ENCODE measurements around the gene CSMD2. TPM values are rescaled to one million over a fixed set of nuclear protein-coding genes. Genes with fewer than 3 reads are reported as not detected.

CSMD2 gene
- polyA plus RNA-seq, 12 donors, result 0.51 to 3.3 (median 0.85) TPM; not detected in 2

DNA sequence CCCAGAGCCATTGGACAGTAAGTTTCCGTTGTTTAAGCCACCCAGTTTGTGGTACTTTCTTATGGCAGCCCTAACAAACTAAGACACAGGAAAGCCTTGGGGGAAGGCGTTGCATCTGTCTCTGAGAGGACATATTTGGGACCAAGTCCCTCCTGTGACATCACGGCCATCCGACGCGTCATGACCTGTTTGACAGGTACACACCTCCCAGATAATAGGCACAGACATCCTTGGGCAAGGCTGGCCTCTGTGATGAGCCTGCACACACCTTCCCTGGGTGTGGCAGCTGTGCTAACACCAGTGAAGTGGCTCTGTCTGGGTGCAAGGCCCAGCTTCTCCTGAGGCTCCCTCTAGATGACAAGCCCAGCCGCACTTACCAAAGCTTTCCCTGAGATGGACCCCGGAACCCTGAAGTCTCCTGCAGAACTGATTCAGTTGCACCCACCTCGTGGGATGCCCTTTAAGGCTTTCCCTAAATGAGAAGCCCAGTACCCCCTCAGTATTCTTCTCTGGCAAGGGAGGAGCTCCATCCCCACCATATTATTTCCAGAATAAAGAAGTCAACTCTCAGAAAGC is 556.1 kb downstream of the CSMD2 start:
- no peak for DNase-seq

DNA sequence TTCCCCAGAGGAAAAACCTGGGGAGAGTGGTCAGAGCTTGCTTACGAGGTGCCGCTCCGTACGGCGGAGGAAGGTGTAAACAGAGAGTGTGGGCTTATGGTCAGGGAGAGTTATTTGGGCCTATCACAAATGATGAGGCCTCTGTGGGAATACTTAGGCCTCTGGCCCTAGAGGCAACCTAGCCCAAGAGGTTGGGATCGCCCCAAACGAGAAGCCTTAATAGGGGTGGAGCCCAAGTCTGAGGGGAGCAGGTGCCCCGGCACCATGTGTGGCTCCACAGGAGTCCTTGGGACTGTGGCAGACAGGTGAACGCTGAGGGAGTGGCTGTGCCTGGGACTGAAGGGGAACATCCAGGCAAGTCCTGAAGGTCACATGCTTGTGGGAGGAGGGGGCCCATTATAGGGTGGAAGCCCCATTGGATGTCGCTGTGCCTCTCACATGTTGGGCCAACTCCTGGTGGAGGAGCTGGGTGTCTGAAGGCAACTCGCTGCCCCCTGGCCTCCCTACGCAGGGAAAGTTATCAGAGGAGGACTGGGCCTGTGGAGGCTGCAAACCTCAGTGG is 557.5 kb downstream of the CSMD2 start:
- DNase-seq, result no peak

DNA sequence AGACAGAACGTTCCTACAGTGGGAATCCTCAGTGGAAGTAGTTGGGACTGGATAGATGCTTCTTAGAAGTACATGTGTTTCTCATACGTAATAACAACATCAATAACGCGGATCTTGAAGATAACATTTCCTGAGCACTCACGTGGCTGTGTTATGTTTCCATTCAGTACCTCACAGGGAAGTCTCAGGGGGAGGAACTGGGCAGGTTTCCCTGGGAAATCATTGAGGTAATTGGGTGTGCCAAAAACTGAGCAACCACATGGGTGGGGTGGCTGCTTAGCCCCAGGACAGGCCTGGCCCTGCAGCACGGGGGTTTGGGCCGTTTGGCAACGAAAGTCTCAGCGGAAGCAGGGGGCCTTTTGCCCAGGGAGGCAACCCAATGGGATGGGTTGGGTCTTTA is 558.8 kb downstream of the CSMD2 start:
- DNase-seq, result peak; percentile 25

DNA sequence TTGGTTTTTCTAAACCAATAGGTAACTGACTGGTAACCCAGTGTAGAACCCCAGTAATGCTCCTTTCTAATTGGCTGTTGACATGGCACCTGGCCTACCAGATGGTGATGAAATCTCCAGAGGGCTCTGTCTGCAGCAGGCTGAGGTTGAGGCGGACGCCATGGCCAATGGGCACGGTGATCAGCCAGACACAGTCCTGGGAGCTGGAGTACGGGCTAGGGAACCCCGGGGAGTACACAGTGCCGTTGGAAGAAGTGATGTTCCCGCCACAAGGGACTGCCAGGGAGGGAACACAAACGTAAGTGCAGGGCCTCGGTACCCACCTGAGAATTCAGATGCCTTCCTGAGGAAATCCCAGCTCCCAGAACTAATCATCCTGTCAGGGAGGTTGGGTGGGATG is 562.8 kb downstream of the CSMD2 start:
- no peak for DNase-seq

DNA sequence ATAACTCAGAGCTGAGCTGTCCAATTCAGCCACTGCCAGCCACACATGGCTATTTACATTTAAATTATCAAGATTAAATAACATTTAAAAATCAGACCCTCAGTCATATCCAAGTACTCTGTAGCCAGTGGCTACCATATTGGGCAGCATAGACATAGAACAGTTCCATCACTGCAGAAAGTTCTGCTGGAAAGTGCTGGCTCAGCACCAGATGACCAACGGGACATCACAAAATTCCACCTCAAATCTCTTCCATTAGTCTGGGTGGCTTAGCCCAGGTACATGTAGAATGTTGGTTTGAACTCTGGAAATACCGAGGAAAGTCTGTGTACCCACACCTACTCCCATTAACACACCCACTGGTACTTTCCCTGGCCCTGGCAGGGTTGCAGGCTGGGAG is 563.3 kb downstream of the CSMD2 start:
- no peak for DNase-seq

DNA sequence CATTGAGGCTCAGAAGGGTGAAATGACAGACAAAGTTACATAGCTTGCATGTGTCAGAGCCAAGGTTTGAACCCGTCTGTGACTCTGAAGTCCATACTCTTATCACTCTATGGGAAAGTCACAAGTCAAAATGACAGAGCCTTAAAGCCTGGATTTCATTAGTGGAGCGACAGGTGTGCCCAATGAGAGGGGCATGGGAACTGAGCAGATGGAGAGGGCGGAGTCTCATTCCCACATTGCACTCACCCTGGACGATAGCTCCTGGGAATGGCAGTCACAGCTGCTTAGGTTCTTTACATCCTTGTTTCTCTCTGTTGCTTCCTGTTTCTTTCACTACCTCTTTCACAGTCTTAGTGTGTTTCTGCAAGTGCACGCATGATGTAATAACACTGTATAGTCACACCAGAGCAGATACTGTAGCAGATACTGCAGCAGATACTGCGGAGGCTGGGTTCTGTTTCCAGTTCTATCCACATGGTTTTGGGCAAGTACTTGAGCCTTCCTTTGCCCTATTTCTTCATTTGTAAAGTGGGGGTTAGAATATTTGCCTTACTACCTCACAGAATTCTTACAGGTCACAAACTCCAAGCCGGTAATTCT is 565.4 kb downstream of the CSMD2 start:
- DNase-seq, result no peak

DNA sequence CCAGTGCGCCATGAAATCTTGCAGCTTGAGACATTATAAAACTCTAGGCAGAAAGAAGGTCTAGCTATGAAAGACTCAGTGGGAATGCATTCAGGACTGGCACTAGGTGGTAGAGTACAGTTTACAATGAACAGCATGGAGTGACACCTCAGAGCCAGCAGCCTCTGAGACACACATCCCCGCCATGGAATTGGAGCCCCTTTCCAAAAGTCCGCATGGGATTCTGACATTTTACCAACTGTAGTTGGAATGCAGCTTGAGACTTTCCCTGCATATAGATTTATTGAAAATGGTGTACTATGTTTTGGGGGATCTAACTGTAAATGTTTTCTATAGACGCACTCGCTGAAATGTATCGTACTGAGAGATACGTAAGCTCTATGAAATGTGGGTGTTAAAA is 576.3 kb downstream of the CSMD2 start:
- DNase-seq, result no peak

DNA sequence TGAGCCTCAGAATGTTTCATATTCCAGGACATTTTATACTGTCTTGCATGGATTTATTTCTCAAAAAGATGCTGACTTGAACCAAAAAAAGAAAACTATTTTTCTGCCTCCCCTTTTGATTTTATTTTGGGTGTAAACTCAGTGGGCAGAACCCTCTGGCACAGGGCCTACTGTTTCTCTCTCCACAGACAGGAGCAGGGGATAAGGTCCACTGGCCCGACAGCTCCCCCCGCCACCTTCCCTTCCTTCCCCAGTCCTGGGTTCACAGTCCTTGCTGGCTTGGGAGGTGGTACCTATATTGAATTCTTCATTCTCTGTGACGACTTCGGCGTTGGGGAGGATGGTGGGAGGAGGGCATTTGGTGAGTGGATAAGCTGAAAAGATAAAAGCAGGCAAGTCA is 578.2 kb downstream of the CSMD2 start:
- DNase-seq, result no peak

DNA sequence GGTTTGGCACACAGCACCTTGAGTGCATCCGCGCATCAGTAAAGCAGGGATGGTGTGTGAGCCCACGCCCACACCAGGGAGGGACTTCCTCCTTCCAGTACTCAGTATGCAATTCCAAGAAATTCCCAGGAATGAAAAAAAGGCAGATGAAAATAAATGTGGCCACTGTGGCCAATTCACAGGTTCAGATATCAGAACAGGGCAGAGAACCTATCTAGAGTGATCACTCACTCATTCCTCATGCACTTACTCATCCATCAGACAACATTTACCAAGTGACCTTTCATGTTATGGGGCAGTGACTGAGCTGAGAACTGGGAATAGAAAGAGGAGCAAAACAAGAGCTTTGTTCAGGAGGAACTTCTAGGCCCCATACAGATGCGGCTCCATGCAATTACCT is 578.9 kb downstream of the CSMD2 start:
- DNase-seq, result no peak

DNA sequence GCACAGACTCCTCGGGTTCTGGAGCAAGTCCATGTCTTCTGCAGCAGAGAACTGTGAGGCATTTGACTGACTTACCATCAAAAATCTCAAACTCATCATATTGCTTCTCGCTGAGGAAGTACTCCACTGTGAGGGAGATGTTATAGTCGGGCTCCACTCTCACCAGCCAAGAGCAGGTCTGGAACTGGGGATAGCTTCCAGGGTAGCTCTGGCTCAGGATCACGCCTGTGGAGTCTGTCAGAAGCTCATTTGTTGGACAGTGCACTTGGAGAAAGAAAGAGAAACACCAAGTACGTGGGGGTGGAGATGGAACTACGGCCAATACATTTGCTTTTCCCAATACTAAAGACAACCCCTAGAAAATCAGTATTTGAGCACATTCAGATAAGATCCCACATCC is 581.5 kb downstream of the CSMD2 start:
- no peak for DNase-seq

DNA sequence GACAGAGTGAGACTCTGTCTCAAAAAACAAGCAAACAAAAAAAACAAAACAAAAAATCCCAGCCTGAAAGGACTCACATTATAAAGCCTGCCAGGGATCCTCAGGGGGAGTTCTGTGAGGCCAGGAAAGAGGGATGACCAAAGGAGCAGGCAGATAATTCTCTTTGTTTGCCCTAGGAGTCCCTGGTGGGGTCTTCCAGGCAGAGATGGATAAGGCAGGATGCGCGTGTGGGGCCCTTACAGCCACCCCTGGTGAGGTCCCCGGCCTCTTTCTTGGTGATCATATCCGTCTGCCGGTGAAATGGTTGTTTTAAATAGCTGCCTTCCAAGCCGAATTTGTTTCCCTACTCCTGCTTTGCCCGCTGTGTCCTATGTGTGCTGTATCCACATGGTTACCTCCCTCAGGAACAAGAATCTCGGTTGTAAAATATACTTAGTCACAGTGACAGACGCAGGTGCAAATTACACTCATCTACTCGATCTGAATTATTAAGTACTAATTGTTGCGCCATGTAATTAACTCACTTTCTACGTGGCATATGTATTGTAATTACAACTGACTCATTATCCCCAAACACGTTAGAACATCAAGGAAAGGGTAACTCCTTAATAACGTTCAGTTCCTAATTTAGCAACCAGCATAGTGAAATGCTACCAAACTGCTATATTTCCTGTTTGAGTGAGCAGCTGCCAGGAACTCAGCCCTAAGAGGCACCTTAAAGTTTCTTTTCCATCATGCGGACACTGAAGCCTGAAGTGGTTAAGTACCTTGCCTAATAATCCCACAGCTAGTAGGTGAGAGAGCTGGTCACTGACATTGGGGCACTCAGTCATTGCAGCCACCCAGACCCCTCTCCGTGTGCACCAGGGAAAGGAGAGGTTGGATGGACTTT is 586.2 kb downstream of the CSMD2 start:
- DNase-seq, result no peak

DNA sequence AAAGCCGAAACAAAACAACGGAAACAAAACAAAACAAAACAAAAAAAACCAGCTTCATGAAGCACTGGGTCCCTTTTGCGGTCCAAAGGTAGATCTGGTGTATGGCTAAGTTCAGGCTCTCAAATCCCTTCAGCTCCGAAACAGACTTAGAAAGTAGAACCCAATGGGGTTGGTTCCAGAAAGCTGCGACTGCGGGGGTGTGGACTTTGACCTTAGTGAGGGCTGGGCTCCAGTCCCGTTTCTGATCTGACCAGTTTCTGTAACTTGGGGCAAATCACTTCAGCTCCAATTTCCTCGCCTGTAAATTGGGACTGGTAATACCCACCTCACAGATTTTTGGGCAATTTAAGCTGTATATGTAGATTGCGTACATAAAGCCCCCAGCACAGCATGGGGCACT is 587.4 kb downstream of the CSMD2 start:
- DNase-seq, result no peak

DNA sequence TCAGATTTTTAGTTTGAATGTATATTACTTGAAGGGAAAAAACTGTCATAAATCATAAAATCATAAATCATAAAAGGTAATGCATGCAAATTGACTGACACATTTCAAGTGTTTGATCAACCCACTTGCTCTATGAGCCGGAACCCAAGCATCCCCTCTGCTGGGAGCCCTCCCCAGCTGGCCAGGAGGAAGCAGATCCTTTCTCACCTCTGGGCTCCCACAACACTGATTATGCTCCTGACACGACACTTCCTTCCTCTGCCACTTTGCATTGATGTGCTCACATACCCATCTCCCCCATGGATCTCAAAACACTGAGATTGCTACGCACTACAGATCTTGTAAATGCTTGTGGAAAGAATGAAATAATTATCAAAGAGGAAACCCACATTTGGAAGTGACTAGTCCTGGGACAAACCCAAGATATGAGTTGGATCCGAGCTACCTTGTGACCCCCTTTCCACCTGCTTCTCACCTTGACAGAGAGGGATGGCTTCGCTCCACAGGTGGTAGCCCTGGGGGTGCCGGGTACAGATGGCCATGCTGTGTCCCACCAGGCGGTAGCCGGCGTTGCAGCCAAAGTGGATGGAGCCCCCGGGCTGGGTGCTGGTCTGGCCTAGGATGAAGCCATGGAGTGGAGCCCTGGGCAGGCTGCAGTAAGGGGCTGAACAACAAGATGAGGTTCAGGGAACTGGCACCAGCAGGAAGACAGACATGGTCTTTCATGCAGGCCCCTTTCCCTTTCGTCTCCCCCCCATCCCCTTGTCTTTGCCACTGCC is 588.0 kb downstream of the CSMD2 start:
- no peak for DNase-seq

DNA sequence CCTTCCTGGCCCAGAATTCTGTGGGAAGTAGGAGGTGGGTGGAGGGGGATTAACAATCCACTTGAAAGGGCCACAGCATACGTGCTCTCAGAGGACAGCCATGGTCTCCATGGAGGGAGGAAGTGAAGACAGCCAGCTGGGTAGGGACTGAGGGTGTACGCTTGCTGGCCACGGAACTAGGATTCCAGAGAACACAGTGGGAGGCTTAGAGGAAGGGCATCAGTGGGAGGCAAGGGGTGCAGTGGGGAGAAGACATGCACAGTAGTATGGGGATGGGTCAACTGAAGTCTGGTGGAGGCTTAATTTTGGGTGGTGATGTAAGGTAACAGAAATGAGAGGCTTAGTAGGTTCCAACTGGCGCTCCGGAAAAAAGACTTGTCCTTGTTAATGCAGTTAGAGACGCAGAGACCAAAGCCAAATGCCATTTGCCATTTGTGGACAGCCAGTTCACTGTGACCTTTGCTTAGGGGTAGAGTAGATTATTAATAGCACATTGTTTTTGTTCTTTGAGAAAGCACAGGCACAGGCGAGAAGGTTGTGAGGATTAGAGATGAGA is 589.6 kb downstream of the CSMD2 start:
- DNase-seq, result no peak

DNA sequence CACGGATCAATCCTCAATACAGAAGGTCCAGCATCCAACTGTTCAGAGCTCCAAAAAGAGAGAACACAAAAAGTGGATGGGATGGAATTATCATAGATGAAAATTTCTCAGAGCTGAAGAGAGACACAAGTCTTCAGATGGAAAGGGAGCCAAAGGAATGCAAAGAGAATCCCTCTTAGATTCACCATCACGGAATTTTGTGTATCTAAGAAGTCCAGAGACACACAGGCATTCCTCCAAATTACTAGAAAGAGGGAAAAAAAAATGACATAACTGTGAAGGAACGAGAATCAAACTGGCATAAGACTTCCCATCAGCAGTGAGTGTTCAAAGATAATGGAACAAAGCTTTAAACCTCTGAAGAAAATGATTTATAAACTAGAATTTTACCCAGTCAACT is 591.4 kb downstream of the CSMD2 start:
- no peak for DNase-seq

DNA sequence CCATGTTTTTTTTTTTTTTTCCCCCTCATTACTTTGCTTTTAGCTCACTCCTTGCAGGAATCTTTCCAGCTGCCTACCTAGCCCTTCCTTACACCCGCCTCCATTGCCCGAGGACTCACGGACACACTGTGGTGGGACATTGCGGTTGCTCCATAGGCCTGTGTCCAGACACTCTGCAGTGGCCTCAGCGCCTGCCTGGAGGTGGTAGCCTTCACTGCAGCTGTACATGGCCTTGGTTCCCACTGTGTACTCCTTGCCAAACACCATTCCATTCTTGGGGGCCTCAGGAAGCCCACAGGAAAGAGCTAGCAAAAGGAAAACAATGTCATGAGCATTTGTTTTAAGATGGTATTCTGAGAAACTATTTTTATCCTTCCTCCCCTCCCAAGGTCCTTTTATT is 592.6 kb downstream of the CSMD2 start:
- DNase-seq, result no peak

DNA sequence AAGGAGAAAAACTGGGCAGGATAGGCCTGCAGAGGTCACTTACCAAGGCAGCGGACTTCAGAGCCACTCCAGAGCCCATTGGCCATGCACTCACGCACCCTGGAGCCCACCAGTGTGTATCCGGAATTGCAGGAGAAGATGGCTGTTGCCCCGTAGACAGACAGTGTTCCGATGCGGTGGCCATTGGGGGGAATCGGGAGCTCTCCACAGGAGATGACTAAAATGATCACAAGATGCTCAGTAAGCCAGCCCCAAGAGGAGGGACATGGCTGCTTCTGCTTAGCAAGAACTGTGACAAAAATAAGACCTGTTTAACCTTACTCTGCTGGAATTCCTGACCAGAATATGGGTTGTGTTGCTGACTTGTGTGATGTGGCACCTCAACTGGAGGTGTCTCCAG is 595.7 kb downstream of the CSMD2 start:
- no peak for DNase-seq

DNA sequence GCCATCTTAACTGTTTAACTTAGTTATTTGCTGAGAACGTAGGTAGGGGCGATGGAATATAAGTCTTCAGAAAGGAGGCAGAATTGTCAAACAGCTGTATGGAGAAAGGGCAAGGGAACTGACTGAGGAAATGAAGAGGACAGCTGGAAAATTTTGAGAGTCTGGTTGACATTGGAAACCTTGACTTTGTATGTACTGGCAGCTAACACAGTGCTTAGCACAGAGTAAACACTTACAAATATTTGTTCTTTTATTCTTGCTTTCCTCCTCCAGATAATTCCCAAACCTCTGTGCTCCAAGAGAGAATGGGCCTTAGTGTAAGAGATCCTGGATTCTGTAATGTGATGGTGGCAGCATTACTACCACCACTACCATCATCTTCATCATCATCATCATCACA is 601.3 kb downstream of the CSMD2 start:
- no peak for DNase-seq

DNA sequence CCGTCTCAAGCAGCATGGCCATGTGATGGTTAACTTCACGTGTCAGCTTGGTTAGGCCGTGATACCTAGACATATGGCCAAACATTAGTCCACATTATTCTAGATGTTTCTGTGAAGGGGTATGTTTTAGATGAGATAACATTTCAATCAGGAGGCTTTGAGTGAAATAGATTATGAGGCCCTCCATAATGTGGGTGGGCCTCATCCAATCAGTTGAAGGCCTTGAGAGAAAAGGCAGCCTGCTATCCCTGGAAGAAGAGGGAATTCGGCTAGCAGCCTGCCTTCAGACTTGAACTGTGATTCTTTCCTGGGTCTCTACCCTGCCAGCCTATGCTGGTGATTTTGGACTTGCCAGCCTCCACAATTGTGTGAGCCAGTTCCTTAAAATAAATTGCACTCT is 602.5 kb downstream of the CSMD2 start:
- DNase-seq, result no peak

DNA sequence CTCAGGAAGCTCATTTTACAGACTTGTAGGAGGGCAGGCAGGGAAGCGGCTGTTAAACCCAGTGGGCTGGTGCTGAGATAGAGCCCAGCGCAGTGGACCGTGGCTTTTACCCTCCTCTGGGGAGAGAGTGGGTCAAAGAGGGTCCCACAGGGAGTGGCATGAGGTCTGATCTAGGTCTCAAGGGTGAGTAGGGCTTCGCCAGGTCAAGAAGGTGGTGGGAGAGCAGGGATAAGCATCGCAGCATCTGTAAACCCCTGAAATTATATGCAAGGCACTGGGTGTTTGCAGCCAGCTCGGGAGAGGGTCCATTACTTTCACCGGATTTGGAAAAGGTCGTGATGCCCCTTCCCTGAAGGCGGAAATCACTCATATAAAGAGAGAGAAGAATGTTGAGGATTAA is 603.5 kb downstream of the CSMD2 start:
- DNase-seq, result no peak

DNA sequence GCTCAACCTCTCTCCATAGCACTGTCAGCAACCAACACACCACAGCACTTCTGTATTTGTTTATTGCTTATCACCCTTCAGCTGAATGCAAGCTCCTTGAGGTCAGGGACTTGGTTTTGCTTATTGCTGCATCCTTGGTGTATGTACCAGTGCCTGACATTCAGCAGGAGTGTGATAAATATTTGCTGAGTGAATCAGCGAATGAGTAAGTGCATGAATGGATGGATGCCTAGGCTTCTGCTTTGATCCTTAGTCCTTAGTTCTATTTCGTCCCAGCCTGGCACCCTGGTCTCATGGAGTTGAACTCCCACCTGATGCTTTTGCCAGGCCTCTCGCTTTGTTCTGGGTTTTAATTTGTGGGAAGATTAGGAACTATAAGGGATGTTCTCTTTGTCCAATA is 604.4 kb downstream of the CSMD2 start:
- no peak for DNase-seq

DNA sequence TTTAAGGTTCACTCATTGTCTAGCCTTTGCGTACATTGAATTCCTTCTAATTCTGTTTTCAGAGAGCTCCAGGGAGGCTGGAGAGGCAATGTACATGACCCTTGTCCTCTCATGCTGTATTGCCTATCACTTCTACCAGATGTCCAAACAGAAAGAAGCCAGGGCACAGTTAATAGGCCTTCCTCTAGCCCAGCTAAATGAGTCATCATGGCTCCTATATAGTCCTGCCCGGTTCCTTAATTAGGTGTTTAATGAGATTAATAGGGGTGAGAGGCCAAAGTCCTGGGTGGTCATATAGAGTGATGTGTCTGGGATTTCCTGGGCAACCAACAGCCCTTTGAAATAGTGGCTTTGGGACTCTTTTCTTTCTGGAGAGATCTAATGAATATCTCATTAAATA is 616.3 kb downstream of the CSMD2 start:
- no peak for DNase-seq
